Fibroblast of pulmonary artery (primary cell): ENCODE data around the gene ATXN7L1.
"Not testable (repeated sequence)": the region's sequence is repeated elsewhere in the genome, so short reads cannot be mapped to it uniquely, and the experiment has no call there.

ENCODE experiments used
- DNase-seq: peaks from one replicate; pipeline ENCODE4 v3.0.0-alpha.2; 2010; ENCODE audit warnings: low read depth
- H3K4me3 ChIP-seq: replicated peaks from 2 replicates; pipeline ENCODE4 v1.5.1; 2011; ENCODE audit warnings: low read depth, mild to moderate bottlenecking, control low read depth, low read length, moderate library complexity
- TF ChIP-seq, protein P1 (sequence below): IDR thresholded peaks from 2 replicates; pipeline ENCODE4 v1.5.1; 2011; ENCODE audit warnings: mild to moderate bottlenecking, control low read depth, low read length, inconsistent platforms; ENCODE audit errors: missing control alignments

Gene ATXN7L1

DNA sequence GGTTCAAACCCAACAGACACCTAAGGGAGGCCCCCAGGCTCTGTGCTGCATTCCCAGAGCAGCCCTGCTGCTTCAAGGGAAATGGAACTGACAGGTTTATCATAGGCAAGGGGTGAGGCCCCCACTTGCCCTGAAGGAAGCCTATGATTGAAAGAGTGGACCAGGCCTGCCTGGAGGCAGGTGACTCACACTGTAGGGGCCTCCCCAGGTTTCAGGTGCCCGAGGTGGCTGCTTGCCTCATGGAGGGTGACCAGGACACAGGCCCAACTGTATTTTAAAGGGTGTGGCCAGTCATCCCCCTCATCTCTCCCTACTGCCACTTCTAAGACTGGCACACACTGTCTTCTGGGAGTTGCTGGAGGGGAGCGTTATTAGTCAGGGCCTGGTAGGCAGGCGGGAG, 85.4 kb downstream of the ATXN7L1 start:
- TF ChIP-seq, protein P1, sequence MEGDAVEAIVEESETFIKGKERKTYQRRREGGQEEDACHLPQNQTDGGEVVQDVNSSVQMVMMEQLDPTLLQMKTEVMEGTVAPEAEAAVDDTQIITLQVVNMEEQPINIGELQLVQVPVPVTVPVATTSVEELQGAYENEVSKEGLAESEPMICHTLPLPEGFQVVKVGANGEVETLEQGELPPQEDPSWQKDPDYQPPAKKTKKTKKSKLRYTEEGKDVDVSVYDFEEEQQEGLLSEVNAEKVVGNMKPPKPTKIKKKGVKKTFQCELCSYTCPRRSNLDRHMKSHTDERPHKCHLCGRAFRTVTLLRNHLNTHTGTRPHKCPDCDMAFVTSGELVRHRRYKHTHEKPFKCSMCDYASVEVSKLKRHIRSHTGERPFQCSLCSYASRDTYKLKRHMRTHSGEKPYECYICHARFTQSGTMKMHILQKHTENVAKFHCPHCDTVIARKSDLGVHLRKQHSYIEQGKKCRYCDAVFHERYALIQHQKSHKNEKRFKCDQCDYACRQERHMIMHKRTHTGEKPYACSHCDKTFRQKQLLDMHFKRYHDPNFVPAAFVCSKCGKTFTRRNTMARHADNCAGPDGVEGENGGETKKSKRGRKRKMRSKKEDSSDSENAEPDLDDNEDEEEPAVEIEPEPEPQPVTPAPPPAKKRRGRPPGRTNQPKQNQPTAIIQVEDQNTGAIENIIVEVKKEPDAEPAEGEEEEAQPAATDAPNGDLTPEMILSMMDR, result no peak
- H3K4me3 ChIP-seq, result no peak overlapping the region
- no peak for DNase-seq

DNA sequence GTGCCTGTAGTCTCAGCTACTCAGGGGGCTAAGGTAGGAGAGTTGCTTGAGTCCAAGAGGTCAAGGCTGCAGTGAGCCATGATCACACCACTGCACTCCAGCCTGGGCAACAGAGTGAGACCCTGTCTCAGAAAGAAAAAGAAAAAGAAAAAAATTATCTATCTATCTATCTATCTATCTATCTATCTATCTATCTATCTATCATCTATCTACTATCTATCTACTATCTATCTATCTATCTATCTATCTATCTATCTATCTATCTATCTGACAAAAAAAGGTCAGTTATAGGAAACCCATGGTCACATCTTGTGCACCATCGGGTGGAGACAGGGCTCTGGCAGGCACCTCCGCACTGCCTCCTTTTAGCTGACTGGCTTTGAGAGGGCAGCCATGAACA, 85.9 kb downstream of the ATXN7L1 start:
- H3K4me3 ChIP-seq, DNase-seq: not testable (repeated sequence)

DNA sequence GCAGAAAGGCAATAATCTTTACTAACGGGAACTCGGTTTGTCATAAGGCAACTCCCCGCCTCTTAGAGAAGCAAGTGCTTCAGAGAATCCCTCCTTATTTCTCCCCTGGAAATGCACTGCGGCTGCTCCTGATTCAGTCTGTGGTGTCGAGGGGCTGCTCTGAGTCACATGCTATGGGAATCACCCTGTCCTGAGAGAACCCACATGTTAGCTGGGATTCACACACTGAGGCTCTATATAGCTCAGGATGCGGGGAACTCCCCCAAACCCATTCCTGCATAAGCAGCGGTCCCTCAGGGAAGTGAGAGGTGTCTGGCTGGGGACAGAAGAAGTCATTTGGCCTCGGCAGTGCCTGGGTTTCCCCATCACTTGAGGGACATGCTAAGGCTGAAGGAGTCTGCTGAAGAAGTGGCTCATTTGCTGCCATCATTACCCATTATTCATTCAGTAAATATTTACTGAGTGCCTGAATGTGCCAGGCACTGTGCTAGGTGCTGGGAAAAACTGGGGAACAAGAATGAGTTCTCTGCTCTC, 87.5 kb downstream of the ATXN7L1 start:
- DNase-seq, result no peak
- TF ChIP-seq, protein P1, result no peak
- H3K4me3 ChIP-seq, result no peak overlapping the region

DNA sequence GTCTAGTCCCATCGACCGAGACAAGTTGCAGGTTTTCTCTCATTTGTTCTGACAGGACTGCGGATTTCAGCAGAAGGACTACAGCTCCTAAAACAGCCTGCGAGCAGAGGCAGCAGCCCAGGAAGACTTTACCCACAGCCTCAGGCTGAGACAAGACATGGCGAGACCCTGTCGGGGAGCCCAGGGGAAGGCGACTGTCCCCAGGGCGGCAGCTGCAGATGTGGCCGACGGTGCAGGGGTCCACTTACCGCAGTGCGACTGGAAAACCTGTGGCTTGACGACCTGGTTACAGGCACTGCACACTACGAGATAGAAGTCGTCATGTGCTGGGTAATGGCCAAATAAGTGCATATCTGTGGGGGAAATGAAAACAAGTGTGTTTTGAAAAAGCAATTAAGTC, 88.0 kb downstream of the ATXN7L1 start:
- TF ChIP-seq, protein P1, result no peak
- H3K4me3 ChIP-seq, result no peak overlapping the region
- no peak for DNase-seq

DNA sequence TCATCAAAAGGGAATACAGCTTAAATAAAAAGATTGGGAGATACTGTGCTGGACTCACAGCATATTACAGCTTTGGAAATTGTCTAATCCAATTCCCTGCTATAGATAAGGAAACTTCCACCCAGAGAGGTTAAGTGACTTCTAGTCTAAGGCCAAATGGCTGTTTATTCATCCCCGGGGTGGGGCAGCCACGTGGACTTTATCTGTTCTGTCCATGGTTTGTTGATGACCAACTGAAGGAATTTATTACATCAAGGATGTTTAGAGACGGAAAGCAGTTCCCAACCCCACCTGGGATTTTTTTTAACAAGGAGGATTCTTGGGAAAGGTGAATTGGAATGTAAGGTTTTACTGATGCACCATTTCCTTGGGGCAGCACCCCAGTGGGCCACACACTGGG, 88.6 kb downstream of the ATXN7L1 start:
- H3K4me3 ChIP-seq, result no peak overlapping the region
- DNase-seq, result no peak
- TF ChIP-seq, protein P1, result no peak

DNA sequence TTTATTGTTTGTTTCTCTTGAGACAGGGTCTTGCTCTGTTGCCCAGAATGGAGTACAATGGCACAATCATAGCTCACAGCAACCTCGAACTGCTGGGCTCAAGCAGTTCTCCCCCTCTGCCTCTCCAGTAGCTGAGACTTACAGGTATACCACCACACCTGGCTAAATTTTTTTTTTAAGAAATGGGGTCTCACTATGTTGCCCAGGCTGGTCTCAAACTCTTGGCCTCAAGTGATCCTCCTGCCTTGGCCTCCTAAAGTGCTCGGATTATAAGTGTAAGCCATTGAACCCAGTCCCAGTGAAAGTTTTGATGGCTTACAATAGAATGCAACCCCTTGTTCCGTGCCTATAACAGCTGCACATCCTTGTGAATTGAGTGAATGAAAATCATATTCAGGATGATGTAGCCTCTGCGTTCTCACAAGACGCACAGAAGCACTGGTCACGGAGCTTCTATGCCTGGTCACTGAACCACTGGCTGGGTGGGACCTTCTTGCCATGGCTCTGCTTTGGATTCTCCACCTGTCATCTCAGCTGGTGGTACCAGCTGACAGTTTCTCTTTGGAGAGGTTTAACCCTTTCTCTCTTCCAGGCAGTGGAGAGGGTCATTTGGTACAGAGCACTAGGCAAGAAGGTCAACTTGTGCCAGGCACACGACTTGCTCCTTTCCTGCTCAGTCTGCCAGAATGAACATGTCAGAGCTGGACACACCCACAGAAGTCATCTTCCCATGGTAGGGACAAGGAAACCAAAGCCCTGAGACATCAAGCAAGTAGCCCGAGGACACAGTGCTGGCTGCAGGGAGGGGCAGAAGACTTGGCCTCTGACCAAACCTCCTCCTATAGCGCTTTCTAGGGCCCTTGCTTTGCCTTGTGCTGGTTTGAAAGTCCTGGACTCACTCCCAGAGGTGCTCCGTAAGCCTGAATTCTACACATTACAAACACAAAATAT, 89.6 kb downstream of the ATXN7L1 start:
- H3K4me3 ChIP-seq, result no peak overlapping the region
- TF ChIP-seq, protein P1, result no peak
- no peak for DNase-seq

DNA sequence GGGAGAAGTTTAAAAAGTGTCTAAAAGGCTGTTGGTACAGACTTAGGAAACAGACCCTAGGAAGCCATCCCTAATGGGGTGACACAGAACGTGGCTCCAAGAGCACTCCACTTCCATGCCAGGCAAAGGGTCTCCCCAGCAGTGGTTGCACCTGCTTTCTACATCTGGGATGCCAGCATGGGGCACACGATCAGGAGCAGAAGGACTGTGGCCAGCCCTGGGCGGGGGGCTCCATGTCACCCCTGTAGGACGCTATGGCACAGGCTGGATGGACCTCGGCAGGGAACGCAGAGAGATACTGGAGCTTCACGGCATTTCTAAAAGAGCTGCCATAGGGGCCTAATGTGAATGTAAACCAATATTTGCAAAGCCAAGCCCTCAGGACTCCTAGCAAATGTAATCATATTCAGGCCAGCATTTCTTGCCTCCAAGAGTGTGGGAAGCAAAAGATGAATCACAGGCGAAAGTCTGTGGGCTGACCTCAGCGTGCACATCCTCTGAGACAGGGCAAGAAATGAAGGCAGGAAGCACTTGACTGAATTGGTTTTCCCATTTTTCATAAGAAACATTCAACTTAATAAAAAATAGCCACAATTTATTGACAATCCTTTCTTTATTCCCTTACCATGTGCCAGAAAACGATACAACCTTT, 93.9 kb downstream of the ATXN7L1 start:
- DNase-seq, result peak; percentile 78
- H3K4me3 ChIP-seq, result no peak overlapping the region
- TF ChIP-seq, protein P1, result no peak
